ENCODE results near the gene SRSF7. TPM values are rescaled to one million over a fixed set of nuclear protein-coding genes. Genes with fewer than 3 reads are reported as not detected.

Gene SRSF7
- total RNA-seq, 1 donor from 2014 or later, result 106 TPM

- Histone ChIP-seq H3K4me1 (peaks cover 60% of the 10 kb centered on the region), H3K36me3 (peaks cover 0 to 60% of the 10 kb centered on the region in 2 donors), H3K27ac (peak overlapping the region; percentile 14), H3K4me3 (no peak overlapping the region), H3K9me3 (no peaks in the 10 kb centered on the region), H3K27me3 (no peaks in the 10 kb centered on the region)
- no peak for DNase-seq (ENCODE audit: extremely low spot score in 2 of 2)
- TF ChIP-seq, protein P1, sequence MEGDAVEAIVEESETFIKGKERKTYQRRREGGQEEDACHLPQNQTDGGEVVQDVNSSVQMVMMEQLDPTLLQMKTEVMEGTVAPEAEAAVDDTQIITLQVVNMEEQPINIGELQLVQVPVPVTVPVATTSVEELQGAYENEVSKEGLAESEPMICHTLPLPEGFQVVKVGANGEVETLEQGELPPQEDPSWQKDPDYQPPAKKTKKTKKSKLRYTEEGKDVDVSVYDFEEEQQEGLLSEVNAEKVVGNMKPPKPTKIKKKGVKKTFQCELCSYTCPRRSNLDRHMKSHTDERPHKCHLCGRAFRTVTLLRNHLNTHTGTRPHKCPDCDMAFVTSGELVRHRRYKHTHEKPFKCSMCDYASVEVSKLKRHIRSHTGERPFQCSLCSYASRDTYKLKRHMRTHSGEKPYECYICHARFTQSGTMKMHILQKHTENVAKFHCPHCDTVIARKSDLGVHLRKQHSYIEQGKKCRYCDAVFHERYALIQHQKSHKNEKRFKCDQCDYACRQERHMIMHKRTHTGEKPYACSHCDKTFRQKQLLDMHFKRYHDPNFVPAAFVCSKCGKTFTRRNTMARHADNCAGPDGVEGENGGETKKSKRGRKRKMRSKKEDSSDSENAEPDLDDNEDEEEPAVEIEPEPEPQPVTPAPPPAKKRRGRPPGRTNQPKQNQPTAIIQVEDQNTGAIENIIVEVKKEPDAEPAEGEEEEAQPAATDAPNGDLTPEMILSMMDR (IDR thresholded peaks at IDR 0.05), result no peak
- TF ChIP-seq POLR2AphosphoS5 (IDR thresholded peaks at IDR 0.05; ENCODE audit: insufficient read depth in 1 of 2, low read depth in 1 of 2) (no peak), POLR2A (IDR thresholded peaks at IDR 0.05) (no peak)
- intact Hi-C loops (cut with DNase I), result no loop called here
Observed at GRCh38 chr2:38748391-38748790, 2.8 kb downstream of the SRSF7 start.

- Histone ChIP-seq H3K27me3 (no peaks in the 10 kb centered on the region), H3K36me3 (peaks cover 0 to 63% of the 10 kb centered on the region in 2 donors), H3K27ac (no peak overlapping the region), H3K4me3 (no peak overlapping the region), H3K4me1 (peaks cover 60% of the 10 kb centered on the region), H3K9me3 (no peaks in the 10 kb centered on the region)
- TF ChIP-seq, protein P1 (IDR thresholded peaks at IDR 0.05), result no peak
- TF ChIP-seq POLR2A (IDR thresholded peaks at IDR 0.05) (no peak), POLR2AphosphoS5 (IDR thresholded peaks at IDR 0.05; ENCODE audit: insufficient read depth in 1 of 2, low read depth in 1 of 2) (no peak)
- intact Hi-C loops (cut with DNase I), result no loop called here
- DNase-seq (ENCODE audit: extremely low spot score in 2 of 2), result no peak
Observed at GRCh38 chr2:38747819-38748218, 3.3 kb downstream of the SRSF7 start.

DNA sequence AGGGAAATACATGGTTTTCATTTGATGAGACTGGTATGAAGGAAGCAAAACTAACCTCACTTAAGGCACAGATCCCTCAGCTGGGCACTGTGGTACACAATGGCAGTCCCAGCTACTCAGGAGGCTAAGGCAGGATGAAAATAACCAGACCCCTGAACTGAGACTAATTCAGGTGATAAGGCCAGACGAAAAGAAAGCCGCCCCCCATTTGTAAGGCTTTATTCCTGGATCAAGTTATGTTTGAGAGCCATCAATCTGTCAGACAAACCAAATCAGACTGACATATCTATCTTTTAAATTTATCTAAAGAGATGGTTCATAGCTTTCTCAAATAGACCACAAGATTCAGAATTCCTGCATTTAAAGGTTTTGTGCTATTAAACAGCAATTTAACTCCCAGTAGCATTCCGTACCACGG is 4.1 kb downstream of the SRSF7 start:
- H3K4me1 ChIP-seq, result peaks cover 58% of the 10 kb centered on the region
- intact Hi-C loops (cut with DNase I), result no loop called here

DNA sequence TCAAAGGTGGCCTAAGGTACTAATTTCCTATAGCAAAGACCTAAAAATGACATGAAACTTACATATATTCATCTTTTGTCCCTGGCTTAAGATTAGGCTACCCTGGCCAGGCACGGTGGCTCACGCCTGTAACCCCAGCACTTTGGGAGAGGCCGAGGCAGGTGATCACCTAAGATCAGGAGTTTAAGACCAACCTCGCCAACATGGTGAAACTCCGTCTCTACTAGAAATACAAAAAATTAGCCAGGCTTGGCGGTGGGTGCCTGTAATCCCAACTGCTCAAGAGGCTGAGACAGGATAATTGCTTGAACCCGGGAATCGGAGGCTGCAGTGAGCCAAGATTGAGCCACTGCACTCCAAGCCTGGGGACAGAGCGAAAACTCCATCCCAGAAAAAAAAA is 5.9 kb downstream of the SRSF7 start:
- H3K36me3 ChIP-seq, result peaks cover 0 to 63% of the 10 kb centered on the region in 2 donors
- H3K4me1 ChIP-seq, result peaks cover 53% of the 10 kb centered on the region

More for the DNA sequence above, 4.1 kb downstream of the SRSF7 start:
- Histone ChIP-seq H3K9me3 (no peaks in the 10 kb centered on the region), H3K27ac (no peak overlapping the region), H3K27me3 (no peaks in the 10 kb centered on the region), H3K4me3 (no peak overlapping the region), H3K36me3 (peaks cover 0 to 63% of the 10 kb centered on the region in 2 donors)
- TF ChIP-seq, protein P1 (IDR thresholded peaks at IDR 0.05), result no peak
- TF ChIP-seq POLR2AphosphoS5 (IDR thresholded peaks at IDR 0.05; ENCODE audit: insufficient read depth in 1 of 2, low read depth in 1 of 2), result no peak
- no peak for TF ChIP-seq POLR2A (IDR thresholded peaks at IDR 0.05)
- no peak for DNase-seq (ENCODE audit: extremely low spot score in 2 of 2)

DNA sequence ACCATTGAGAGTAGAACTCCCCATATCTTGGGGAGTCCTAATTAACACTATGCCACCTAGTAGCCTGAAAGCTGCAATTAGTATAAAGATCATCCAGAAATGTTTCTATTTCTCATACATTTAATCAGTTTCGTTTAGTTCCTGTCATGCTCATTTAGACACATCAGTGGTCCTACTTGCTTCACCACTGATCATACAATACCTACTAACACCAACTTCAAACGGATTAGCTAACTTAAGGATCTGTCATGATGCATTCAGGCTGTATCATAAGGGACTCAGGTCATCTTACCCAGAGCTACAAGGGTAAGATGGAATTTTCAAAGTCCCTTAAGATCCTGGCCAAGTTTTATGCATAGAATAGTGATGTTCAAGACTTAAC is 6.8 kb downstream of the SRSF7 start:
- no peak for TF ChIP-seq POLR2AphosphoS5 (IDR thresholded peaks at IDR 0.05; ENCODE audit: insufficient read depth in 1 of 2, low read depth in 1 of 2)
- no peaks in the 10 kb centered on the region for H3K9me3 ChIP-seq
- H3K4me3 ChIP-seq, result no peak overlapping the region
- H3K36me3 ChIP-seq, result peaks cover 0 to 60% of the 10 kb centered on the region in 2 donors
- no peaks in the 10 kb centered on the region for H3K27me3 ChIP-seq
- DNase-seq (ENCODE audit: extremely low spot score in 2 of 2), result no peak
- intact Hi-C loops (cut with DNase I), result no loop called here
- H3K27ac ChIP-seq, result no peak overlapping the region
- peaks cover 46% of the 10 kb centered on the region for H3K4me1 ChIP-seq

More for the DNA sequence above, 5.9 kb downstream of the SRSF7 start:
- Histone ChIP-seq H3K9me3 (no peaks in the 10 kb centered on the region), H3K27me3 (no peaks in the 10 kb centered on the region), H3K4me3 (no peak overlapping the region), H3K27ac (no peak overlapping the region)
- TF ChIP-seq, protein P1 (IDR thresholded peaks at IDR 0.05), result no peak
- no peak for TF ChIP-seq POLR2A (IDR thresholded peaks at IDR 0.05)
- TF ChIP-seq POLR2AphosphoS5 (IDR thresholded peaks at IDR 0.05; ENCODE audit: insufficient read depth in 1 of 2, low read depth in 1 of 2), result no peak
- DNase-seq (ENCODE audit: extremely low spot score in 2 of 2), result no peak
- intact Hi-C loops (cut with DNase I), result no loop called here
